Measurements from ENCODE around the gene CCR7. TPM values are rescaled to one million over a fixed set of nuclear protein-coding genes. Genes with fewer than 3 reads are reported as not detected.
A peak's percentile ranks its signal among the peaks of the same experiment; 100 is the strongest.

Gene CCR7
- total RNA-seq, 1 donor from 2014 or later = not detected

DNA sequence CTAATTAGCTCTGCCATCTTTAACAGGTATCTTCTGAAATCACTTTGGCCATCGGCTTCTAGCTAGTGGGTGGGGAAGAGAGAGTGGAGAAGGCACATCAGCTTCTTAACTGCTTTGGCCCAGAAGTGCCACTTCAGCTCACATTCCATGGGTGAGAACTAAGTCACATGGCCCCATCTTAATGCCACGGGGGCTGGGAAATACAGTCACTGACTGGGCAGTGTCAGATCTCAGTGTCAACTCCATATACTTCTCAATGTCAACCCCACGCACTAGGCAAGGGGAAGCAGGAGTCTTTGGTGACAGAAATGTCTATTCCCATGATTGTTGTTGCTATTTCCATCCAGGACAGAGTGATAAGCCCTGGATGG is 29.4 kb downstream of the CCR7 start:
- no peak for DNase-seq (ENCODE audit: low read depth in 2 of 2)

DNA sequence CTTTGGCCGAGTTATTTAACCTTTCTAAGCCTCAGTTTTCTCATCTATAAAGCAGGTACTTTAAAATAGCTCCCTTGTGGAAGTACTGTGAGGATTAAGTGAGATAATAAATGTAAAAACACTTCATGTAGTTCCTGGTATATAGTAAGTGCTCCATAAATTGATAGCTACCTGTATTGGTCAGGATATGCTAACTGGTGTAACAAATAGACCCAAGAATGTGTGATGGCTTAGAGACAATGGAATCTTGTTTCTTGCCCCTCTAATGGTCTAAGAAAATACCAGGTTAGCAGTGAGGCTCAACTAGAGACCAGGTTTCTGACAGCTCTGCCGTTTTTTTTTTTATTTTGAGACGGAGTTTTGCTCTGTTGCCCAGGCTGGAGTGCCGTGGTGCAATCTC is 29.8 kb downstream of the CCR7 start:
- no peak for DNase-seq (ENCODE audit: low read depth in 2 of 2)

DNA sequence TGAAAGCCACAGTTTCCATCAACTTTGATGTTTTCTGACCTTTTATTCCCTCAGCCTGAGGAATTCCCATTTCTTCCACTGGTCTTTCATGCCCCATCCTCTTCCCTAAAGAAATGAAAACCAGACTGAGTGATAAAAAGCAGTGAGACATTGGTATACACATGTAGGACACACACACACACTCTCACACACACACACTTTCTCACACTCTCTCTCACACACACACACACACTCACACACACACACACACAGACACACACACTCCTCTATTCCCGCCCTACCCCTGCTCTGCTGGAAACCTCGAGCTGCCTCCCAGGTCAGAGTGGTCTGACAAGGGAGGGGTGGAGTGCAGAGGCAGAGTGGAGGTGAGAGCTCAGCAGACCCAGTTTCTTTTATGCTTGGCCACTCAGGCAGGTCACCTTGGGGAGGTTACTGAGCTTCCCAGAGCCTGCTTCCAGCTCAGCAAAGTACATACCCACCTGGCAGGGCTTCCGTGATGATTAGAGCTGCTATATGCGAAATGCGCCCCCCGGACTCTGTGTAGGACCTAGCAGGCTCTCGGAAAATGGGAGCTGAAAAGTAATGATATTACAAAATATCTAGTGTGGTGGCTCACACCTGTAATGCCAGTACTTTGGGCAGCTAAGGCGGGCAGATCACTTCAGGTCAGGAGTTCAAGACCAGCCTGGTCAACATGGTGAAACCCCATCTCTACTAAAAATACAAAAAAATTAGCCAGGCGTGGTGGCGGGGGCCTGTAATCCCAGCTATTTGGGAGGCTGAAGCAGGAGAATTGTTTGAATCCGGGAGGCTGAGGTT is 30.7 kb downstream of the CCR7 start:
- DNase-seq (ENCODE audit: low read depth in 2 of 2) = no peak

- no peak for DNase-seq (ENCODE audit: low read depth in 2 of 2)
Observed at GRCh38 chr17:40533896-40534295, 31.4 kb downstream of the CCR7 start.

DNA sequence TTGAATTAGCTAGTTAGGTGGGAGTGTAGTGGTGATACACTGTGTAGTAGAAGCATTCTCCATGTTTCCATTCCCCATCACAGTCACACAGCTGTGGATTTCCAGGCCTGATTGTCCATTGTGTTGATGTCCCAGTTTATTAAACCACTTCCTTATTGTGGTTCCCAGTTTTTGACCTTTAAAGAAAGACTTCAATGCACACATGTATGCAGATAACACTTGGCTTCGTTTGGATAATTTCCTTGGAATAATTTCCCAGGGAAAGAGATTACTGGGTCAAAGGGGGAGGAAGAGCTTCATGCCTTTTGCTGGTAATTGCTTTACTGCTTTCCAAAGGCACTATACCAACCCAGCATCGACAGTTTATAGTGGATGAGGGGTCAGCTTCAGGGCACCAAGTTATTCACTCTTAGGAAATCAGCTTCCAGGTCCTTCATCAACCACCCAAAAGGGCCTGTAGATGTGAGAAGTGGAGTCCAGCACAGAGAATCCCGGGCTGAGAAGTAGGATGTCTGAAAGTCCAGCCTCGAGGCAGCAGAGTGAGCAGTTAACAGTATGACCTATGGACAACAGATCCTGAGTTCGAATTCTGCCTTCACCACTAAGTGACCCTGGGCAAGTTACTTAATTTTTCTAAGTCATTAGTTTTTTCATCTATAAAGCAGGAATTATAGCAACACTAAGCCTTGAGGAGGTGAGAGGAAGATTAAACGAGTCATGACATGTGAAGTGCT is 32.6 kb downstream of the CCR7 start:
- peak; percentile 49 to 89 for DNase-seq (ENCODE audit: low read depth in 2 of 2)

- no peak for DNase-seq (ENCODE audit: low read depth in 2 of 2)
Observed at GRCh38 chr17:40531051-40531991, 34.0 kb downstream of the CCR7 start.

GRCh38 chr17:40530531-40530994 is 34.7 kb downstream of the CCR7 start:
- DNase-seq (ENCODE audit: low read depth in 2 of 2) = no peak

DNA sequence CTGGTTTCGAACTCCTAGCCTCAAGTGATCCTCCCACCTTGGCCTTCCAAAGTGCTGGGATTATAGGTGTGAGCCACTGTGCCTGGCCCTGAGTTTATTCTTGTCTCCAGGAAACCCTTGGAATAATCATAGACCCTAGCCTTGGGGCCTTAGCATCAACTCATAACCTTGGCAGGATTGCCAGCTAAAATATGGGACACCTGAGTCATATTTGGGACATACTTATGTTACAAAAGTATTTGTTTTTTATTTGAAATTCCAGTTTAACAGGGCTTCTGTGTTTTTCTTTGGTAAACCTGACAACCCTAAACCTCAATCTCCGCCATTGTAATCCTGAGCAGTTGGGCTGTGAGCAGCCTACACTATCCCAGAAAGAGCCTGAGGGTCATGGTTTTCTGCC is 35.3 kb downstream of the CCR7 start:
- DNase-seq (ENCODE audit: low read depth in 2 of 2) = no peak

- no peak for DNase-seq (ENCODE audit: low read depth in 2 of 2)
Observed at GRCh38 chr17:40528692-40529417, 36.4 kb downstream of the CCR7 start.

DNA sequence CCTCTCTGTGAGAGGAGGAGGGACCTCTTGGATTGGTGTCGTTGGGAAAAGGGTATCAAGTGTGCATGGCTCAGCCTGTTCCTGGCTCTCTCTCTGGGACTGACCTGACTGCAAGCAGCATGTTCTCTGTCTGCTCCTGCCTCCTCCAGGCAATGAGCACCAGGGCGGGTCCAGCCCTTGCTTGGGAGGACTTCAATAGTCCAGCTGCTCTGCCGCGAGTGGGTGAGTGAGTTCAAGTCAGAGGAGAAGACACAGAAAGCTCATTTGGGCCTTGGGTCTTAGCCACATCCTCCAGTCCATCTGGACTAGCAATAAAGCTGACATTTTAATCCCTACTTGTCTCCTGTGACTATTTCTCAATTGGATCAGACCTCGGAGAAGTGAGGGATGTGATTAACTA is 38.6 kb downstream of the CCR7 start:
- DNase-seq (ENCODE audit: low read depth in 2 of 2) = no peak

- no peak for DNase-seq (ENCODE audit: low read depth in 2 of 2)
Observed at GRCh38 chr17:40525294-40525693, 40.0 kb downstream of the CCR7 start.

DNA sequence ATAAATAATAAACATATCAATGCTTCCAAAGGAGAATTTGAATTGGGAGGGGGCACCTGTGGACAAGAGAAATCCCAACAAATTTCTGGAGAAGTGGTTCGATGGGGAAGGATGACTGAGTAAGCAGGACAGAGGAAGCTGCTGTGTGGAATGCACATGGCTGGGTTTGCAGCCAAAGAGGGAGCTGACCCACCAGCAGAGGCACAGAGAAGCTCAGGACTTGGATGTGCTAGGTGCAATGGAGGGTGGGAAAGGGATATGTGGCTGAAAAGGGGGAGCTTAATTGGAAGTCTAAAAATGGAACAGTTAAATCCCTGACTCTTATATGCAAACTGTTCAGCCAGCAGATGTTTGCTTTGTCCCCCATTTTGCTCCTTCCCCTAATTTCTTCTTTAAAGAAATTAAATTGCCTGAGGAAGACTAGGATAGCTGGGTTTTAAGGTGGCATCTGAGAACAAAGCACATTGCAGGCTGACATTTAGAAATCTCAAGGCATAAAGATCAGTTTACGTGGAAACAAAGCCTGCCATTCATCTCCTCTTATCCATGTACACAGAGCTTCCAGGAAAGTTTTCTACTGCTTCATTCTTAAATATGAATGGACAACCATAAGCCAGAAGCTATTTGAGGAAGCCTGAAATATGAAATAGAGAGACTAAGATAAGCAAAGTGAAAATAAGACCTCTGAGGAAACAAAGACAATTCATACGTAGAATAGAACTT is 40.9 kb downstream of the CCR7 start:
- no peak for DNase-seq (ENCODE audit: low read depth in 2 of 2)

- DNase-seq (ENCODE audit: low read depth in 2 of 2) = no peak
Observed at GRCh38 chr17:40522961-40523310, 42.3 kb downstream of the CCR7 start.

DNA sequence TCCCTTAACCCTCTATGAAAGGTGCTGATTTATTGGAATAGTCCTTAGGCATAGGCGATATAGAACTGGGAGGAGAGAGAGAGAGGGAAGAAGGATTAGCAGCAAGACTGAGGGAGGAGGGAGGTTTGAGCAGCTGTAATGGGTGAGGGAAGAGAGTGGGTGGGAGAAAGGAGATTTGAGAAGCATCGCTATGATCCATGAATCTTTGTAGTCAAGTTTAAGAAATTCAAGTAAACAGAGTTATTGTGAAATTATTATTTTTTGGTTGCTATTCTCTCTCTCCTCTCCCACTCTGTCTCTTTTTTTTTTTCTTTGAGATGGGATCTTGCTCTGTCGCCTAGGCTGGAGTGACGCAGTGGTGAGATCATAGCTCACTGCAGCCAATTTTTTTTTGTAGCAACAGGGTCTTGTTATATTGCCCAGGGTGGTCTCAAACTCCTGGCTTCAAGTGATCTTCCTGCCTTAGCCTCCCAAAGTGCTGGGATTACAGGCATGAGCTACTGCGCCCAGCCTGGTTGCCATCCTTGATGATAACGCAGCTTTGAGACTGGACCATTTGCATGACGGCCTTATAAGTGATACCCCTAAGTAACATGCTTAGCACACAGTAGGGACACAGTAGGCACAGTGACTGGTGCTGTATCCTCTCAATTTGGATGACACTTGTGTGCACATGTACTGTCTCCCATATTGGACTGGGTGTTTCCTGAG is 42.9 kb downstream of the CCR7 start:
- no peak for DNase-seq (ENCODE audit: low read depth in 2 of 2)

GRCh38 chr17:40520991-40521453 is 44.2 kb downstream of the CCR7 start:
- DNase-seq (ENCODE audit: low read depth in 2 of 2) = no peak

DNA sequence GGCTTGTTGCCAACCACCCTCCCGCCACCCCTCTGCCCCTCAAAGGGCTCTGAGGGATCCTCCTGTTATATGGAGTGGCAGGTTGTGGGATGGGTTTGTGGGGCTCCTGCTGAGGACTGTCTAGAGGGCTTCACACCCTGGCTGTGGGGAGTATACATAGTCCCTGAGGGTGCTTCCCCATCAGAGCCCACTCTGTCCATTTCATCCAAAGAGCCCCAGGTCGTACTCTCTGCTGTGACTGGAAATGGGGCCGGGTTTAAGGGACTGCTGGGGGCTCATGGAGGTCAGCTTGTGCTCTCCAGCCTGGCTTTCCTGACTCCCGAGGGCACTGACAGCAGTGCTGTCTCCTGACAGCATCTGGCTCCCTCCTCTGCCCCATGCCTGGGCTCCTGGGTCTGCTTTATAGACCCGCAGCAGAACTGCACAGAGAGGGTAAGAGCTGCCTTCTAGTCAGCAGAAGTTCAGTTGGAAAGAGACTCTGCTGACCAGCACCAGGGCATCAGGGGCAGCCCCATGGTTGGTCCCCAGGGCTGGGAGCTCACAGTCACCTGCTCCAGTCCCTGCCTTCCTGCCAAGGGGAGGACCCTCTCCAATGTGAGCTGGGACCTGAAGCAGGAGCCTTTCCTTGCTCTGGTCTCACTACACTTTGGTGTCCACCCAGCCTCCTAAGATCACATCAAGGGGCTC is 46.0 kb downstream of the CCR7 start:
- no peak for DNase-seq (ENCODE audit: low read depth in 2 of 2)

GRCh38 chr17:40518401-40519088 is 46.7 kb downstream of the CCR7 start:
- DNase-seq (ENCODE audit: low read depth in 2 of 2) = no peak

DNA sequence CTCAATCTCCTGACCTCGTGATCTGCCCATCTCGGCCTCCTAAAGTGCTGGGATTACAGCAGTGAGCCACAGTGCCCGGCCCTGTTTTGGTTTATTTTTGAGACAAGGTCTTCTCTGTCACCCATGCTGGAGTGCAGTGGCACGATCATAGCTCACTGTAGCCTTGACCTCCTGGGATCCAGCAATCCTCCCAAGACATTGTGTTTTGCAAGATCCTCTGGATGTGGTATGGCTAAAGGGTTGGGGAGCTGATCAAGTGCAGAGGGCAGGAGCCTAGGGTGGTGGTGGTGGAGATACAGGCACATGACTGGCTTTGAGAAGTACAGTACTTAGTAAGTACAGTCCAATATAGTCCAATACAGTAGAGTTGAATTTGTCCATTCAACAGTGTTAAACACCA is 47.3 kb downstream of the CCR7 start:
- DNase-seq (ENCODE audit: low read depth in 2 of 2) = no peak

DNA sequence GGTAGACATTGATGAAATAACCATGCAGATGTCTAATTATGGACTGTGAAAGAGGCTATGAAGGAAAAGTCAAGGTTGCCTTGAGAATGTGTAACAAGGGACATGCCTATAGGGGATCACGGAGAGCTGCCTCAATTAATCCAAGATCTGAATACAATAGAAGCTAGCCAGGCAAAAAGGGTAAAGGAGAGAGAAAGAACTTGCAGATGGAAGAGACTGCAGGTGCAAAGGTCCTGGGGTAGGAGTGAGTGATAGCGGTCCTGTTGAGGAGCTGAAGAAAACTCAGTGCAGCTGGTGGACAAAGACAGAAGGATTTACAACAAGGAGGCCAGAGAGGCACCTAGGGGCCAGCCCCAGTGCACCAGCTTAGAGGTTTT is 48.0 kb downstream of the CCR7 start:
- DNase-seq (ENCODE audit: low read depth in 2 of 2) = no peak
